Activated CD4-positive, alpha-beta T cell treated with anti-CD3 and anti-CD28 coated beads, Interleukin-2, amount 50 U/mL, for 1 hour (primary cell): ENCODE results near the gene YJU2.

Source experiments
- DNase-seq: peaks from one replicate; pipeline ENCODE4 v3.0.0-alpha.2; 2020

YJU2 gene

DNA sequence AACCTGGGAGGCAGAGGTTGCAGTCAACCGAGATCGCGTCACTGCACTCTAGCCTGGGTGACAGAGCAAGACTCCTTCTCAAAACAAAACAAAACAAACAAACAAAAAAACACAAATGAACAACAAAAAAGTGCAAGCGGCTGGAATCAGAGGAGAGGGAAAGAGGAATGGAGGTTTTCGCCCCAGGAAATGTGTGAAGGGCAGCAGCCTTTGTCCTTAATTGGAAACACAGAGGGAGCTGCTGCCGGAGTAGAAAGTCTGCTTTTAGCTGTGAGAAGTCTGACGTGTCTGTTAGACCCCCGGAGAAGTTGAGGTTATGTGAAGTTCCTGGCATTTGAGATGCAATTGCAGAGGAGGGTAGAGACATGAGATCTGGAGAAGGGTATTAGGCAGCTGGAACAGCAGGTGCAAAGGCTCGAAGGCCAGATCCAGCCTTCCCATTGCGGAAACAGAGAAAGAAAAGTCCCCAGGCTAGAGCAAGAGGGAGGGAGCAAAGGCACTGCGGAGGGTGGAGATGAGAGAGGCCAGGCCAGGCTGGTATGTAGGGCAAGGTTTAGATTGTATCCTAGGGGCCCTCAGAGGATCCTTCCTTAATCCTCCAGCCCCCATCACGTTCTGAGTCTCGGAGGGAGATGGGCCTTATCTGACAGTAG, 54.8 kb downstream of the YJU2 start:
- DNase-seq, result no peak

DNA sequence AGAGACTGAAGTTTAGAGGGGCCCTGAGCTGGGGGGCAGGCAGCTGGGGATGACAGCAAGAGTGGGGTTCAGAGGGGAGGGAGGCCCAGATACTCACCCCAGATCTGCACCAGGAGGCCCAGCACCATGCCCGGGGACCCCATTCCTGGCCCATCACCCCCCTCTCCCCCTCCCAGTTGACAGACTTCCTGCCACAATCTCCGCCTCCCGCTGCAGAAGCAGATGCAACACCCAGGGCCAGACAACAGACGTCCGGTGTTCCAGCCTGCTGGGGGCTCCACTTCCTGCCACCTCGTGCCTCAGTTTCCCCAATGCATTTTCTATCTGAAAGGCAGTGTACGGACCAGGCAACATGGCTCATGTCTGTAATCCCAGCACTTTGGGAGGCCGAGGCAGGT, 55.4 kb downstream of the YJU2 start, which contains the start of gene TMIGD2:
Gene TMIGD2 (minus strand): TSS at position 147 of the 398 bp plus-strand sequence. CDS start 4 bp downstream, at position 143.
- no peak for DNase-seq

DNA sequence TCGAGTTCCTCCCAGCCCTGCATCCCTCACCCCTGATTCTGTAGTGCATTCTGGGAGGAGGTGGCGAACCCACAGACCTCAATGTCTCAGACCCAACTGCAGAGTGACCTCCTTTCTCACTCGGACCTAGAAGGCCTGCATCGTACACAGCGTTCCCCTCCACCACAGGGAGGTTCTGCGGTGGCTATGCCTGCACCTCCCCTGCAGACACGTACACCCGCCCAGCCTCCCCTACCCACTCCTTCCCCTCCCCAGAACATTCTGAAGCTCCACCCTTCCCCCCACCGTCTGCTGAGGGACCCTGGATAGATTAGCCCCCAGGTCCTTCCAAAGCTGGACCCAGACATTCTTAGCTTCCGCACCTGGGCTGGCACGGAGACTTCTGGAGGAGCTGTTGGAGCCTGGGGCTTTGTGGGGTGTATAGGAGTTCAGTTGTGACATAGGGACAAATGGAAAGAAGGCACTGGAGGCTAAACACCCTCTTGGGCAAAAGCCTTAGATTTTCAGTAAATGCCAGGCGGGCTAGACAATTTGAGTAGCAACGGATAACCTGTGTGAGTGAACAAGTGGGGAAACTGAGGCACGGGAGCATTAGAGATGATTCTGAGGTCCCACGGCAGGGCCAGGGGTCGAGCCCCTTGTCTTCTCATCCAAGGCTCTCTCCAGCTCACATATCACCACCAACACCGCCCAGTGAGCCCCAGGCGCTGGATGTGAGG, 57.1 kb downstream of the YJU2 start:
- no peak for DNase-seq

DNA sequence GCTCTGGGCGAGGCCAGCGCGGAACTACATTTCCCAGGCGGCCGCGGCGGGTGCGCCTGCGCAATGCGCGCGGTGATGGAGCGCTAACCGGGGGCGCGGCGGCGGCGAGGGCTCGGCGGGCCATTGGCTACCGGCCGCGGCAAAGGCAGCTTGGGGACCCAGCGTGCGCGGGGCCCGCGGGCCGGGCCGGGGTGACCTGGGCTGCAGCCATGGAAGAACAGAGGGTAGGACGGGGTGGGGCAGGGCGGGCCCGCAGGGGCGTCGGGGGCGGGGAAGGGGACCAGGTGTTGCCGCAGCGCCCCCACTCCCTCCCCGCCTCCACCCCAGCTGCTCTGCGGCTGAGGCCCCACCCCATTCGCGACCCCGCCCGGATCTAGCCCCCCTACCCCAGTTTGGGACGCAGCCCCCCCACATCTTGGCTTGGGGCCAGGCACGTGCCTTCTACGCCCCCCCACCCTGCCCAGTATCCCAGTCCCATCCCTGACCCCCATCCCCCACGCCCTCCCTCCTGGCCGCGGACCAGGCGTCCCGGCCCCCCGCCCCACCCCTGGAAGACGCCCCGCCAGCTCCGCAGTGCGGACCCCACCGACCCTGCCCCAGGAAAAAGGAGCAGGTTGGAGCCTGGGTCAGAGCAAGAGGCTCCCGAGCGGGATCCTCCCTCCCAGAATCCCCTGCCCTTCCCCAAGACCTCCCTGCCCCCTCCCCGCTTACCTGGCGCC, 57.8 kb downstream of the YJU2 start, which contains the start of gene FSD1:
Gene FSD1 (plus strand): TSS at position 61 of the 719 bp plus-strand sequence. CDS start 149 bp downstream, at position 210.
- DNase-seq, result peak; percentile 55

- no peak for DNase-seq
Observed at GRCh38 chr19:4305257-4305612, 58.4 kb downstream of the YJU2 start.

GRCh38 chr19:4305659-4306058, 58.8 kb downstream of the YJU2 start:
- DNase-seq, result no peak

GRCh38 chr19:4310247-4311121, 63.6 kb downstream of the YJU2 start:
- no peak for DNase-seq

DNA sequence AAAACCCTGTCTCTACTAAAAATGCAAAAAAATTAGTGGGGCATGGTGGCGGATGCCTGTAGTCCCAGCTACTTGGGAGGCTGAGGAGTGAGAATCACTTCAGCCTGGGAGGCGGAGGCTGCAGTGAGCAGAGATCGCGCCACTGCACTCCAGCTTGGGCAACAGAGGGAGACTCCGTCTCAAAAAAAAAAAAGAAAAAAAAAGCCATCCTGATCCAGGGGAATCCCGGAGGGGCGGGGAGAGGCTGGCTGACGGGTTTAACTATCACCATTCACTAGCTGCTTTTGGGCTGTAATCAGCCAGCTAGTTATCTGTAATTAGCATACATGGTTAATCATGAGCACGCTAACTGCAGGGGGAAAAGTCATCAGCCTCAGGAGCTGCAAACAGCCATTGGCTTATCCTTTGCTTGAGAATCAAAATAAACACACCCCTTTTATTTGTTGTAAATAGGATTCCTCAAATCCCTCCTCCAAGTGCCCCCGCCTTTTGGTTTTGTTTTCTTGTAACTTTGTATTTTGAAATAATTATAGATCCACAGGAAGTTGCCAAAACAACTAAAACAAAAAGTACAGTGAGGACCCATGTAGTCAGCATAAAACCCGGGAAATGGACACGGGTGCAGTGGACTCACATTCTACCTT, 67.1 kb downstream of the YJU2 start:
- DNase-seq, result no peak

- no peak for DNase-seq
Observed at GRCh38 chr19:4316956-4317355, 70.1 kb downstream of the YJU2 start.

DNA sequence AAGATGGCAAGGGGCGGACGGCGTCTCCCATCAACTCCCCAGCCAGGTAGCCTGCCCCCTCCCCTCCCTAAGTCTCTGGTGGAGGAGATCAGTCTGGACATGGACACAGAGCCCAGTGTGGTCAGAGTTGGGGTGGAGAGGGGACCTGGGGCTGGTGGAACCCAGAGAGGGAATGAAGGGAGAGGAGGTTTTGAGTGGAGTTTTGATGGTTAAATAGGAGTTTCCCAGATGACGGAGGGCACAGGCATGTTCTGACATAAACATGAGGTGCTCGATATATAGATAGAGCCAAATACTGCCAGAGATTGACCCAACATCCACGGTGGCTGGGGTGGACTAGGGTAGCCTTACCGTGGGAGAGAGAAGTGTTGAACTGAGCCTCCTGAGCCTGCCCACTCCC, 71.6 kb downstream of the YJU2 start:
- DNase-seq, result no peak
